ENCODE results near the gene FUZ. TPM values are rescaled to one million over a fixed set of nuclear protein-coding genes. Genes with fewer than 3 reads are reported as not detected.

Gene FUZ
- total RNA-seq, 4 donors from 2014 or later: 20.1 to 40.1 (median 33.3) TPM

GRCh38 chr19:49795615-49796014 lies 17.5 kb downstream of the FUZ start:
- Histone ChIP-seq H3K4me1 (no peaks in the 10 kb centered on the region), H3K4me3 (replicated peaks in 1 of 3) (no peak overlapping the region), H3K36me3 (peaks cover 73 to 74% of the 10 kb centered on the region in 2 donors), H3K27ac (no peak overlapping the region), H3K27me3 (no peaks in the 10 kb centered on the region), H3K9me3 (no peaks in the 10 kb centered on the region)
- TF ChIP-seq CTCF (IDR thresholded peaks at IDR 0.05): no peak
- no peak for TF ChIP-seq POLR2A (IDR thresholded peaks at IDR 0.05)
- no peak for DNase-seq
- intact Hi-C loops (cut with DNase I): no loop called here
- 97 to 98% methylated on average over 8 to 18 of the region's 20 CpGs for WGBS, 2 donors

- 87 to 92% methylated on average over 6 of the region's 6 CpGs for WGBS, 2 donors
- intact Hi-C loops (cut with DNase I): no loop called here
- no peaks in the 10 kb centered on the region for H3K9me3 ChIP-seq
- H3K4me1 ChIP-seq: no peaks in the 10 kb centered on the region
- H3K4me3 ChIP-seq (replicated peaks in 1 of 3): no peak overlapping the region
- DNase-seq: no peak
- TF ChIP-seq CTCF (IDR thresholded peaks at IDR 0.05): no peak
- no peak for TF ChIP-seq POLR2A (IDR thresholded peaks at IDR 0.05)
- no peak overlapping the region for H3K27ac ChIP-seq
- no peaks in the 10 kb centered on the region for H3K27me3 ChIP-seq
- peaks cover 55 to 56% of the 10 kb centered on the region in 2 donors for H3K36me3 ChIP-seq
Measured at GRCh38 chr19:49793561-49793840, 19.6 kb downstream of the FUZ start.

DNA sequence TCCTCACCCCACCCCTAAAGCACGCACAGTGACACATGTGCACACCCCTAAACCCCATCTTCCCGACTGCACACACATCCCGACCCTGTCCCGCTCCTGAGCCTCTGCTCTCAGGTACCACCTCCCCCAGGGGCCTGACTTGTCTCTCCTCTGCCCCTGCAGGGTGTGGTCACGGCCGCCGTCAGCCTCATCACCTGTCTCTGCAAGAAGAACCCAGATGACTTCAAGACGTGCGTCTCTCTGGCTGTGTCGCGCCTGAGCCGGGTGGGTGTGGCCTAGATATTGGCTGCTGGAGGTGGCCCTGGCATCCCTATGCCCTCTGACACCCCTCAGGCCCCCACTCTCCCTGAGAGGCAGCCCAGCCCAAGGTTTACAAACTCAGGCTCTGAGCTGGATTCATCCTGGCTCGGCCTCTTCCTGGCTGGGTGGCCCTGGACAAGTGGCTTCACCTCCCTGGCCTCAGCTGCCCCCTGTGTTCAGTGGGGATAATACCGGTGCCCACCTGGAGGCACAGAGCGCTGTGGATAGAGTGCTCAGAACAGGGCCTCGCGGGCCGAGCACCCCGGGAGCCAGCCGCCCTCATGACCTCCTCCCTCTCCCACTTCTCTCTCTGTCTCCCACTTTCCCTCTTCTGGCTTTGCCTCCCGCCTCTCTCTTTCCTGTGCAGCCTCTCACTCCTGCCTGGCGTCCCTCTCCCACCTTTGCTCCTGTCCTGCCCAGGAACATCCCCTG lies 20.1 kb downstream of the FUZ start:
- Histone ChIP-seq H3K27me3 (no peaks in the 10 kb centered on the region), H3K27ac (no peak overlapping the region), H3K9me3 (no peaks in the 10 kb centered on the region), H3K4me3 (replicated peaks in 1 of 3) (no peak overlapping the region), H3K36me3 (peaks cover 52% of the 10 kb centered on the region in 2 donors), H3K4me1 (no peaks in the 10 kb centered on the region)
- DNase-seq: no peak
- intact Hi-C loops (cut with DNase I): no loop called here
- WGBS, 2 donors: 96% methylated on average over 22 of the region's 22 CpGs
- TF ChIP-seq CTCF (IDR thresholded peaks at IDR 0.05) (no peak), POLR2A (IDR thresholded peaks at IDR 0.05) (no peak)

GRCh38 chr19:49791776-49792445 lies 21.2 kb downstream of the FUZ start:
- Histone ChIP-seq H3K36me3 (peaks cover 48 to 51% of the 10 kb centered on the region in 2 donors), H3K4me1 (no peaks in the 10 kb centered on the region), H3K27ac (no peak overlapping the region), H3K9me3 (no peaks in the 10 kb centered on the region), H3K4me3 (replicated peaks in 1 of 3) (no peak overlapping the region), H3K27me3 (no peaks in the 10 kb centered on the region)
- intact Hi-C loops (cut with DNase I): no loop called here
- TF ChIP-seq CTCF (IDR thresholded peaks at IDR 0.05) (no peak), POLR2A (IDR thresholded peaks at IDR 0.05) (no peak)
- no peak for DNase-seq
- WGBS, 2 donors: 95 to 97% methylated on average over 6 to 17 of the region's 26 CpGs

DNA sequence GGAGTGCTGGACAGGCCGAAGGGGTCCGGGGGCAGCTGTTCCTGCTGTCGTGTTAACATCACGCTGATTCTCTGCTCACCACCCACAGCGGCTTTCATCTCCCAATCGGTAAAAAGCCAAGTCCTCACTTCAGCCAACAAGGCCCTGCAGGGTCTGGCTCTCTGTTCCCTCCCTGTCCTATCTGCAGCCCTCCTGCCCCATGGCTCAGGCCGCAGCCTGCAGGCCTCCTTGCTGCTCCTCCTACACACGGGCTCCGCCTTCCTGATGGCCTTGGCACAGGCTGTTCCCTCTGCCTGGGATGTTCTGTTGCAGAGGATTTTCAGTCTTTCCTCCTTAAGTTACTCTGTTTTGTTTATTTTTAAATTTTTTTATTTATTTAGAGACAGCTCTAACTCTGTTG lies 22.2 kb downstream of the FUZ start:
- no peaks in the 10 kb centered on the region for H3K9me3 ChIP-seq
- DNase-seq: no peak
- no peak overlapping the region for H3K27ac ChIP-seq
- H3K4me3 ChIP-seq (replicated peaks in 1 of 3): no peak overlapping the region
- H3K27me3 ChIP-seq: no peaks in the 10 kb centered on the region
- WGBS, 2 donors: 63 to 70% methylated on average over 9 of the region's 9 CpGs
- H3K4me1 ChIP-seq: no peaks in the 10 kb centered on the region
- intact Hi-C loops (cut with DNase I): no loop called here
- TF ChIP-seq CTCF (IDR thresholded peaks at IDR 0.05): no peak
- TF ChIP-seq POLR2A (IDR thresholded peaks at IDR 0.05): no peak
- peaks cover 39 to 42% of the 10 kb centered on the region in 2 donors for H3K36me3 ChIP-seq

Measured in thyroid gland (tissue), 4 donors.